GM12878 (cell line): ENCODE measurements around the gene CFAP61. TPM values are rescaled to one million over a fixed set of nuclear protein-coding genes. Genes with fewer than 3 reads are reported as not detected.

Source experiments
- ATAC-seq: fragments of 200-7000 bp; cut with Tn5 transposase; 3 replicates; pipeline ENCODE4 v1.9.1; 2020; ENCODE audit warnings: mild to moderate bottlenecking, moderate library complexity
- BruUV-seq: library from RNA; stranded (reverse); fragments of 400-500 nt; replicated peaks from 2 replicates; lab custom pipeline; 2021; lab: Mats Ljungman, UMichigan
- CTCF ChIA-PET: fragments of 300-600 bp; sonication (Branson Sonifier 250); formaldehyde crosslinking; extraction: SDS; loops from one replicate; lab custom pipeline; 2021; ENCODE audit warnings: inconsistent platforms; lab: Yijun Ruan, JAX
- POLR2A ChIA-PET: fragments of 350-600 bp; formaldehyde crosslinking; extraction: SDS; loops from one replicate; lab custom pipeline; 2021; ENCODE audit warnings: inconsistent platforms; lab: Charles Lee
- RAD21 ChIA-PET: fragments of 300-600 bp; sonication (Branson Sonifier 250); formaldehyde crosslinking; loops from one replicate; lab custom pipeline; 2023; ENCODE audit warnings: antibody characterized with exemption; ENCODE audit not compliant: unreplicated experiment; lab: Charles Lee
- SMC1A ChIA-PET: fragments of 300-600 bp; sonication (Branson Sonifier 250); formaldehyde crosslinking; loops from one replicate; lab custom pipeline; 2023; ENCODE audit not compliant: unreplicated experiment, uncharacterized antibody; lab: Charles Lee
- DNase-seq: peaks from one replicate; pipeline ENCODE4 v3.0.0-alpha.2; 2011; ENCODE audit warnings: low read depth, low spot score
- FAIRE-seq: peaks from 3 replicates; lab custom pipeline; 2011; peaks lifted over from hg19 to GRCh38; lab: Jason Lieb, UNC
- H2AFZ ChIP-seq: 2 replicates; pipeline ENCODE4 v1.6.0; 2011; ENCODE audit warnings: low read depth, low read length, control low read depth; ENCODE audit not compliant: control insufficient read depth
- H3K27ac ChIP-seq: 2 replicates; pipeline ENCODE4 v1.5.1; 2011; ENCODE audit warnings: control low read depth; ENCODE audit not compliant: control insufficient read depth, insufficient read depth
- H3K27me3 ChIP-seq, 2 experiments: replicated peaks in 1 of 2; 2 replicates each; pipeline versions ENCODE4 v1.6.0 to v1.6.1; 2011; ENCODE audit warnings: low read length in 1 of 2; ENCODE audit not compliant: control insufficient read depth in 2 of 2, insufficient read depth in 2 of 2
- H3K36me3 ChIP-seq, 2 experiments: 2 replicates each; pipeline ENCODE4 v1.5.1; 2011; ENCODE audit warnings: low read length in 1 of 2; ENCODE audit not compliant: control insufficient read depth in 2 of 2, insufficient read depth in 2 of 2
- H3K4me1 ChIP-seq: 2 replicates; pipeline ENCODE4 v1.6.1; 2011; ENCODE audit warnings: mild to moderate bottlenecking, low read length, moderate library complexity, mixed read lengths; ENCODE audit not compliant: control insufficient read depth, insufficient read depth
- H3K4me2 ChIP-seq: 2 replicates; pipeline ENCODE4 v1.6.0; 2011; ENCODE audit warnings: control low read depth; ENCODE audit not compliant: control insufficient read depth, insufficient read depth
- H3K4me3 ChIP-seq: fragments of 200-600 bp; sonication (generic); 2 replicates; pipeline ENCODE4 v1.5.1; 2016
- H3K79me2 ChIP-seq: 2 replicates; pipeline ENCODE4 v1.6.0; 2011; ENCODE audit warnings: low read length; ENCODE audit not compliant: control insufficient read depth, insufficient read depth
- H3K9ac ChIP-seq: 2 replicates; pipeline ENCODE4 v1.8.0; 2011; ENCODE audit warnings: low read length, control low read depth, mixed read lengths; ENCODE audit not compliant: control insufficient read depth, insufficient read depth
- H3K9me3 ChIP-seq: replicated peaks from 3 replicates; pipeline ENCODE4 v1.5.1; 2011; ENCODE audit warnings: mild to moderate bottlenecking, low read length; ENCODE audit not compliant: control insufficient read depth, insufficient read depth
- H4K20me1 ChIP-seq: 2 replicates; pipeline ENCODE4 v1.6.0; 2011; ENCODE audit not compliant: control insufficient read depth, insufficient read depth
- HCFC1 ChIP-seq: fragments of 150-350 bp; IDR thresholded peaks from 2 replicates; pipeline ENCODE4 v1.6.1; 2014; ENCODE audit warnings: low read length
- WGBS: methylation state at CpG from one replicate; pipeline ENCODE4 v1.1.6; 2016; ENCODE audit warnings: low lambda C conversion rate; ENCODE audit not compliant: insufficient replicate concordance, insufficient coverage; ENCODE audit errors: missing lambda C conversion rate; 5-methylcytosine and 5-hydroxymethylcytosine counted together
- in situ Hi-C: fragments of 300-500 bp; cut with MboI; formaldehyde crosslinking; loops from 9 replicates; pipeline ENCODE4 v1.14.3; 2018; ENCODE audit warnings: mixed read lengths
- intact Hi-C: fragments of 100-400 bp; cut with micrococcal nuclease; formaldehyde crosslinking; loops from one replicate; pipeline ENCODE4 v1.14.2; 2022; ENCODE audit not compliant: unreplicated experiment
- polyA plus RNA-seq, 11 experiments: library from polyadenylated mRNA; depleted of rRNA in 4 of 11; unstranded in 6 of 11; stranded (reverse) in 5 of 11; fragments of >200 nt; fragmentation: Nextera tagmentation in 4 of 11; fragmentation: Illumina TruSeq in 1 of 11; extraction: Ambion mirVana in 4 of 11; extraction: Trizol in 1 of 11; gene quantifications; 1 replicate in 1 of 11; 2 replicates in 10 of 11; pipeline versions ENCODE4 v1.2.1 to v1.2.3, GENCODE V29; 2011 to 2016; ENCODE audit warnings: inconsistent platforms in 2 of 11, missing spikeins in 2 of 11, low read depth in 1 of 11
- total RNA-seq, 4 experiments: library from RNA; depleted of rRNA in 3 of 4; stranded (reverse); fragments of >200 nt in 3 of 4; fragmentation: Illumina TruSeq in 1 of 4; extraction: Trizol in 1 of 4; gene quantifications; 2 replicates each; pipeline versions ENCODE4 v1.2.1 to v1.2.3, GENCODE V29; 2013 to 2021
- TF ChIP-seq, protein P1 (sequence below): fragments of 450-650 bp; IDR thresholded peaks from 2 replicates; pipeline ENCODE4 v1.6.1; 2017; ENCODE audit warnings: low read depth, mild to moderate bottlenecking, moderate library complexity
- TF ChIP-seq, protein P2 (sequence below): IDR thresholded peaks from 2 replicates; pipeline ENCODE4 v1.6.1; 2011; ENCODE audit warnings: borderline replicate concordance, low read depth, mild to moderate bottlenecking, moderate library complexity, low read length; ENCODE audit not compliant: insufficient read depth, poor library complexity, severe bottlenecking
- TF ChIP-seq, protein P3 (sequence below): IDR thresholded peaks from 2 replicates; pipeline ENCODE4 v1.6.1; 2012; ENCODE audit warnings: mild to moderate bottlenecking, low read depth, low read length
- TF ChIP-seq, protein P4 (sequence below): fragments of 450-650 bp; IDR thresholded peaks from 2 replicates; pipeline ENCODE4 v1.6.1; 2014; ENCODE audit warnings: mild to moderate bottlenecking

The CFAP61 gene
- total and polyA plus RNA-seq, 10 of the 15 experiments (the other 5 are each of a cell fraction or from before 2014, with no cell fraction given), result 0.11 to 0.41 (median 0.24) TPM; not detected in 7

DNA sequence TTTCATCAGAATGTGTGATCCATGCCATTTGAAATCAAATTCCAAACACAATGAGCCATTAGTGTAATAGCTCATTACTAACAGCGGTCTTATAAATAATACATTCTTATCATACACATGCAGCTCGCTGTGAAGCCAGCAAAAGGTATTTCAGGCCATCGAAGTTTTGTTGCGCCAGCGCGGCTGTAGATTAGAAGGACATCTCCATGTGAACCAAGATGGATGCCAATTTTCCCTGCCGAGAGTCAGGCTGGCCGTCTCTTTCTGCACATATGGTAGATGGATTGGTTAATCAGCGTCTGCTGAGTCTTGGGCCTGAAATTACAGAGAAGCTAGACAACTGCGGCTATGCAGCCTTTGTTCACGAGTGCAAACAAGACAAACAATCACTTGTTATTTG is 44.1 kb downstream of the CFAP61 start:
- WGBS, result 62% methylated on average over 11 of the region's 11 CpGs
- ChIA-PET RAD21 (no interaction called here), SMC1A (no interaction called here), CTCF (no interaction called here), POLR2A (no interaction called here)
- intact Hi-C loops, result no loop called here
- no peak overlapping the region for H2AFZ ChIP-seq
- ATAC-seq, result no peak
- TF ChIP-seq, protein P1, sequence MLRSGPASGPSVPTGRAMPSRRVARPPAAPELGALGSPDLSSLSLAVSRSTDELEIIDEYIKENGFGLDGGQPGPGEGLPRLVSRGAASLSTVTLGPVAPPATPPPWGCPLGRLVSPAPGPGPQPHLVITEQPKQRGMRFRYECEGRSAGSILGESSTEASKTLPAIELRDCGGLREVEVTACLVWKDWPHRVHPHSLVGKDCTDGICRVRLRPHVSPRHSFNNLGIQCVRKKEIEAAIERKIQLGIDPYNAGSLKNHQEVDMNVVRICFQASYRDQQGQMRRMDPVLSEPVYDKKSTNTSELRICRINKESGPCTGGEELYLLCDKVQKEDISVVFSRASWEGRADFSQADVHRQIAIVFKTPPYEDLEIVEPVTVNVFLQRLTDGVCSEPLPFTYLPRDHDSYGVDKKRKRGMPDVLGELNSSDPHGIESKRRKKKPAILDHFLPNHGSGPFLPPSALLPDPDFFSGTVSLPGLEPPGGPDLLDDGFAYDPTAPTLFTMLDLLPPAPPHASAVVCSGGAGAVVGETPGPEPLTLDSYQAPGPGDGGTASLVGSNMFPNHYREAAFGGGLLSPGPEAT, result no peak
- TF ChIP-seq, protein P2, sequence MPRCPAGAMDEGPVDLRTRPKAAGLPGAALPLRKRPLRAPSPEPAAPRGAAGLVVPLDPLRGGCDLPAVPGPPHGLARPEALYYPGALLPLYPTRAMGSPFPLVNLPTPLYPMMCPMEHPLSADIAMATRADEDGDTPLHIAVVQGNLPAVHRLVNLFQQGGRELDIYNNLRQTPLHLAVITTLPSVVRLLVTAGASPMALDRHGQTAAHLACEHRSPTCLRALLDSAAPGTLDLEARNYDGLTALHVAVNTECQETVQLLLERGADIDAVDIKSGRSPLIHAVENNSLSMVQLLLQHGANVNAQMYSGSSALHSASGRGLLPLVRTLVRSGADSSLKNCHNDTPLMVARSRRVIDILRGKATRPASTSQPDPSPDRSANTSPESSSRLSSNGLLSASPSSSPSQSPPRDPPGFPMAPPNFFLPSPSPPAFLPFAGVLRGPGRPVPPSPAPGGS, result no peak
- TF ChIP-seq, protein P3, sequence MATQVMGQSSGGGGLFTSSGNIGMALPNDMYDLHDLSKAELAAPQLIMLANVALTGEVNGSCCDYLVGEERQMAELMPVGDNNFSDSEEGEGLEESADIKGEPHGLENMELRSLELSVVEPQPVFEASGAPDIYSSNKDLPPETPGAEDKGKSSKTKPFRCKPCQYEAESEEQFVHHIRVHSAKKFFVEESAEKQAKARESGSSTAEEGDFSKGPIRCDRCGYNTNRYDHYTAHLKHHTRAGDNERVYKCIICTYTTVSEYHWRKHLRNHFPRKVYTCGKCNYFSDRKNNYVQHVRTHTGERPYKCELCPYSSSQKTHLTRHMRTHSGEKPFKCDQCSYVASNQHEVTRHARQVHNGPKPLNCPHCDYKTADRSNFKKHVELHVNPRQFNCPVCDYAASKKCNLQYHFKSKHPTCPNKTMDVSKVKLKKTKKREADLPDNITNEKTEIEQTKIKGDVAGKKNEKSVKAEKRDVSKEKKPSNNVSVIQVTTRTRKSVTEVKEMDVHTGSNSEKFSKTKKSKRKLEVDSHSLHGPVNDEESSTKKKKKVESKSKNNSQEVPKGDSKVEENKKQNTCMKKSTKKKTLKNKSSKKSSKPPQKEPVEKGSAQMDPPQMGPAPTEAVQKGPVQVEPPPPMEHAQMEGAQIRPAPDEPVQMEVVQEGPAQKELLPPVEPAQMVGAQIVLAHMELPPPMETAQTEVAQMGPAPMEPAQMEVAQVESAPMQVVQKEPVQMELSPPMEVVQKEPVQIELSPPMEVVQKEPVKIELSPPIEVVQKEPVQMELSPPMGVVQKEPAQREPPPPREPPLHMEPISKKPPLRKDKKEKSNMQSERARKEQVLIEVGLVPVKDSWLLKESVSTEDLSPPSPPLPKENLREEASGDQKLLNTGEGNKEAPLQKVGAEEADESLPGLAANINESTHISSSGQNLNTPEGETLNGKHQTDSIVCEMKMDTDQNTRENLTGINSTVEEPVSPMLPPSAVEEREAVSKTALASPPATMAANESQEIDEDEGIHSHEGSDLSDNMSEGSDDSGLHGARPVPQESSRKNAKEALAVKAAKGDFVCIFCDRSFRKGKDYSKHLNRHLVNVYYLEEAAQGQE, result no peak
- TF ChIP-seq HCFC1, result no peak
- TF ChIP-seq, protein P4, sequence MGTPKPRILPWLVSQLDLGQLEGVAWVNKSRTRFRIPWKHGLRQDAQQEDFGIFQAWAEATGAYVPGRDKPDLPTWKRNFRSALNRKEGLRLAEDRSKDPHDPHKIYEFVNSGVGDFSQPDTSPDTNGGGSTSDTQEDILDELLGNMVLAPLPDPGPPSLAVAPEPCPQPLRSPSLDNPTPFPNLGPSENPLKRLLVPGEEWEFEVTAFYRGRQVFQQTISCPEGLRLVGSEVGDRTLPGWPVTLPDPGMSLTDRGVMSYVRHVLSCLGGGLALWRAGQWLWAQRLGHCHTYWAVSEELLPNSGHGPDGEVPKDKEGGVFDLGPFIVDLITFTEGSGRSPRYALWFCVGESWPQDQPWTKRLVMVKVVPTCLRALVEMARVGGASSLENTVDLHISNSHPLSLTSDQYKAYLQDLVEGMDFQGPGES, result no peak
- H3K9me3 ChIP-seq, result no peaks in the 10 kb centered on the region
- H3K36me3 ChIP-seq, result no peaks in the 10 kb centered on the region
- DNase-seq, result no peak
- in situ Hi-C loops, result no loop called here
- no peak overlapping the region for H3K9ac ChIP-seq
- no TSS peak for BruUV-seq
- H3K4me3 ChIP-seq, result no peak overlapping the region
- H3K4me2 ChIP-seq, result no peak overlapping the region
- FAIRE-seq, result no peak
- no peaks in the 10 kb centered on the region for H3K79me2 ChIP-seq
- H3K27ac ChIP-seq, result no peak overlapping the region
- no peaks in the 10 kb centered on the region; a peak in 1 of 4 replicates for H3K27me3 ChIP-seq
- H3K4me1 ChIP-seq, result no peaks in the 10 kb centered on the region
- H4K20me1 ChIP-seq, result no peaks in the 10 kb centered on the region
